CD14-positive monocyte (primary cell): ENCODE measurements around the gene GPR183. TPM values are rescaled to one million over a fixed set of nuclear protein-coding genes. Genes with fewer than 3 reads are reported as not detected.
A peak's percentile ranks its signal among the peaks of the same experiment; 100 is the strongest.

Experiments
- DNase-seq, 3 donors: peaks; one replicate each; pipeline ENCODE4 v3.0.0-alpha.2; 2011 to 2022
- H2AFZ ChIP-seq: 2 replicates; pipeline ENCODE4 v1.6.0; 2012; ENCODE audit warnings: mild to moderate bottlenecking, low read depth, low read length, inconsistent platforms; ENCODE audit not compliant: insufficient read depth, poor library complexity, severe bottlenecking
- H3K27ac ChIP-seq, 2 donors: 1 replicate in 1 of 2; 2 replicates in 1 of 2; pipeline ENCODE4 v1.5.1; 2012 to 2013; ENCODE audit warnings: low read length in 2 of 2, control low read depth in 1 of 2, inconsistent platforms in 1 of 2, low read depth in 1 of 2, mild to moderate bottlenecking in 1 of 2
- H3K27me3 ChIP-seq, 2 donors: one replicate each; pipeline versions ENCODE4 v1.6.0 to v1.6.1; 2011 to 2013; ENCODE audit warnings: low read length in 2 of 2; ENCODE audit not compliant: control insufficient read depth in 2 of 2, insufficient read depth in 2 of 2
- H3K36me3 ChIP-seq, 2 donors: replicated peaks in 1 of 2; 1 replicate in 1 of 2; 2 replicates in 1 of 2; pipeline versions ENCODE4 v1.5.1 to v1.6.1; 2012 to 2013; ENCODE audit warnings: low read length in 2 of 2, control low read depth in 1 of 2, inconsistent platforms in 1 of 2, mild to moderate bottlenecking in 1 of 2; ENCODE audit not compliant: insufficient read depth in 2 of 2, control insufficient read depth in 1 of 2
- H3K4me1 ChIP-seq, 2 donors: 1 replicate in 1 of 2; 2 replicates in 1 of 2; pipeline versions ENCODE4 v1.5.1 to v1.6.1; 2012 to 2013; ENCODE audit warnings: low read length in 2 of 2, control low read depth in 1 of 2, inconsistent platforms in 1 of 2, mild to moderate bottlenecking in 1 of 2, moderate library complexity in 1 of 2; ENCODE audit not compliant: insufficient read depth in 2 of 2, control insufficient read depth in 1 of 2
- H3K4me2 ChIP-seq: replicated peaks from 2 replicates; pipeline ENCODE3; 2012; ENCODE audit warnings: low read length, moderate library complexity, mild to moderate bottlenecking; ENCODE audit not compliant: poor library complexity, severe bottlenecking; ENCODE audit errors: extremely low read depth
- H3K4me3 ChIP-seq, 3 experiments: fragments of 200-600 bp in 1 of 3; sonication (generic) in 1 of 3; replicated peaks in 1 of 3; 1 replicate in 2 of 3; 2 replicates in 1 of 3; pipeline ENCODE4 v1.5.1; 2011 to 2013; ENCODE audit warnings: low read length in 3 of 3, mild to moderate bottlenecking in 3 of 3, control low read depth in 2 of 3, low read depth in 2 of 3, inconsistent platforms in 1 of 3, moderate library complexity in 1 of 3
- H3K79me2 ChIP-seq: 2 replicates; pipeline ENCODE4 v1.6.0; 2012; ENCODE audit warnings: mild to moderate bottlenecking, control low read depth, inconsistent platforms, low read length, moderate library complexity; ENCODE audit not compliant: insufficient read depth
- H3K9ac ChIP-seq: 2 replicates; pipeline ENCODE4 v1.6.0; 2017; ENCODE audit warnings: low read length, mild to moderate bottlenecking; ENCODE audit not compliant: insufficient read depth, poor library complexity, severe bottlenecking
- H3K9me3 ChIP-seq, 2 donors: replicated peaks in 1 of 2; 1 replicate in 1 of 2; 2 replicates in 1 of 2; pipeline versions ENCODE4 v1.5.1 to v1.6.1; 2012 to 2013; ENCODE audit warnings: low read length in 2 of 2, control low read depth in 1 of 2; ENCODE audit not compliant: control insufficient read depth in 1 of 2, insufficient read depth in 1 of 2
- H4K20me1 ChIP-seq: 2 replicates; pipeline ENCODE4 v1.6.0; 2012; ENCODE audit warnings: mild to moderate bottlenecking, low read length, control low read depth, moderate library complexity; ENCODE audit not compliant: insufficient read depth
- H3K27ac Mint-ChIP-seq, 7 donors: one replicate each; pipeline ENCODE4 v1.8.0; 2020; ENCODE audit warnings: mild to moderate bottlenecking in 7 of 7, mixed read lengths in 7 of 7, moderate library complexity in 6 of 7, inconsistent platforms in 2 of 7
- H3K27me3 Mint-ChIP-seq, 3 donors: one replicate each; pipeline ENCODE4 v1.8.0; 2021 to 2022; ENCODE audit warnings: low read depth in 3 of 3, mild to moderate bottlenecking in 3 of 3, mixed read lengths in 3 of 3, moderate library complexity in 3 of 3, inconsistent platforms in 1 of 3
- H3K36me3 Mint-ChIP-seq, 2 donors: one replicate each; pipeline ENCODE4 v1.8.0; 2020; ENCODE audit warnings: mixed read lengths in 2 of 2, inconsistent platforms in 1 of 2, mild to moderate bottlenecking in 1 of 2
- H3K4me1 Mint-ChIP-seq: one replicate; pipeline ENCODE4 v1.8.0; 2020; ENCODE audit warnings: mild to moderate bottlenecking, mixed read lengths
- H3K4me3 Mint-ChIP-seq, 2 donors: one replicate each; pipeline ENCODE4 v1.8.0; 2020; ENCODE audit warnings: mild to moderate bottlenecking in 2 of 2, mixed read lengths in 2 of 2, moderate library complexity in 1 of 2
- H3K9me3 Mint-ChIP-seq, 7 donors: one replicate each; pipeline ENCODE4 v1.8.0; 2020 to 2022; ENCODE audit warnings: mixed read lengths in 7 of 7, mild to moderate bottlenecking in 6 of 7, moderate library complexity in 6 of 7, inconsistent platforms in 2 of 7
- WGBS: methylation state at CpG from one replicate; pipeline ENCODE4 v1.1.5; 2013; ENCODE audit warnings: missing lambda C conversion rate; ENCODE audit not compliant: insufficient coverage; 5-methylcytosine and 5-hydroxymethylcytosine counted together
- intact Hi-C, 2 donors: fragments of 100-400 bp; cut with micrococcal nuclease; formaldehyde crosslinking; loops; one replicate each; pipeline versions ENCODE4 v1.15.0 to v1.15.1; 2023
- polyA plus RNA-seq, 3 donors: library from polyadenylated mRNA; depleted of rRNA in 1 of 3; unstranded in 2 of 3; stranded (reverse) in 1 of 3; fragments of 300-500 nt in 2 of 3; fragments of >200 nt in 1 of 3; fragmentation: Illumina TruSeq in 2 of 3; gene quantifications; 1 replicate in 2 of 3; 2 replicates in 1 of 3; pipeline ENCODE4 v1.2.3, GENCODE V29; 2012 to 2021
- TF ChIP-seq, protein P1 (sequence below): fragments of 200-600 bp; IDR thresholded peaks from one replicate; pipeline ENCODE4 v1.8.0; 2022; ENCODE audit warnings: antibody characterized with exemption, mild to moderate bottlenecking

GPR183 gene
- polyA plus RNA-seq, 3 donors, result 190 to 459 (median 288) TPM

DNA sequence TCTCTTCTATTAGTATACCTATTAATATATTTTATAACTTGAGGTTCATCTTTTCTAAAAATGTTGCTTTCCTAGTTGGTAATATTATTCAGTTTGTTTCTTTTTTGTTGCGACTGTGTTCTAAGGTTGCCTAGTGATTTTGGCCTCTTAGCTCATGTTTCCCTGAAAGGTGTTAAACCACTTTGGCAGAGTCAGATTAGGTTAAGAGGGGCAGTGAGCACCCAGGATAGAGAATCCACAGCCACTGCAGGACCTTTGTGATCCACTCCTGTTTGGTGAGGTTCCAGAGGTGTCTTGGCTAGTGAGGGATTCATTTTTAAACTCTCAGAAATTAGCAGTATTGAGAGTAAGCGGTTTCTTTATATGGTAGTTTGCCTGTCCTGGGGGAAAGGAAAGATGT, 34.1 kb downstream of the GPR183 start:
- Histone ChIP-seq H3K4me1 (peaks cover 44 to 49% of the 10 kb centered on the region in 2 donors), H3K27ac (no peak overlapping the region), H3K4me2 (no peak overlapping the region), H3K4me3 (no peak overlapping the region), H3K79me2 (peaks cover 71% of the 10 kb centered on the region), H3K9me3 (peaks cover 4 to 5% of the 10 kb centered on the region in 2 donors), H3K27me3 (no peaks in the 10 kb centered on the region), H3K36me3 (peaks cover 0 to 12% of the 10 kb centered on the region in 2 donors), H3K9ac (no peak overlapping the region), H4K20me1 (no peaks in the 10 kb centered on the region), H2AFZ (no peak overlapping the region)
- Mint-ChIP-seq H3K36me3 (peaks cover 51 to 52% of the 10 kb centered on the region in 2 donors), H3K27ac (peak overlapping the region in 2 of 7 donors; percentile 62 to 63), H3K27me3 (peaks cover 0 to 4% (median 0%) of the 10 kb centered on the region in 3 donors), H3K9me3 (peaks cover 0 to 12% (median 6%) of the 10 kb centered on the region in 7 donors), H3K4me3 (no peak overlapping the region), H3K4me1 (peaks cover 57% of the 10 kb centered on the region)
- no peak for DNase-seq
- WGBS, result 100% methylated on average over 1 of the region's 2 CpGs
- TF ChIP-seq, protein P1, sequence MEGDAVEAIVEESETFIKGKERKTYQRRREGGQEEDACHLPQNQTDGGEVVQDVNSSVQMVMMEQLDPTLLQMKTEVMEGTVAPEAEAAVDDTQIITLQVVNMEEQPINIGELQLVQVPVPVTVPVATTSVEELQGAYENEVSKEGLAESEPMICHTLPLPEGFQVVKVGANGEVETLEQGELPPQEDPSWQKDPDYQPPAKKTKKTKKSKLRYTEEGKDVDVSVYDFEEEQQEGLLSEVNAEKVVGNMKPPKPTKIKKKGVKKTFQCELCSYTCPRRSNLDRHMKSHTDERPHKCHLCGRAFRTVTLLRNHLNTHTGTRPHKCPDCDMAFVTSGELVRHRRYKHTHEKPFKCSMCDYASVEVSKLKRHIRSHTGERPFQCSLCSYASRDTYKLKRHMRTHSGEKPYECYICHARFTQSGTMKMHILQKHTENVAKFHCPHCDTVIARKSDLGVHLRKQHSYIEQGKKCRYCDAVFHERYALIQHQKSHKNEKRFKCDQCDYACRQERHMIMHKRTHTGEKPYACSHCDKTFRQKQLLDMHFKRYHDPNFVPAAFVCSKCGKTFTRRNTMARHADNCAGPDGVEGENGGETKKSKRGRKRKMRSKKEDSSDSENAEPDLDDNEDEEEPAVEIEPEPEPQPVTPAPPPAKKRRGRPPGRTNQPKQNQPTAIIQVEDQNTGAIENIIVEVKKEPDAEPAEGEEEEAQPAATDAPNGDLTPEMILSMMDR, result no peak
- intact Hi-C loops, result no loop called here

DNA sequence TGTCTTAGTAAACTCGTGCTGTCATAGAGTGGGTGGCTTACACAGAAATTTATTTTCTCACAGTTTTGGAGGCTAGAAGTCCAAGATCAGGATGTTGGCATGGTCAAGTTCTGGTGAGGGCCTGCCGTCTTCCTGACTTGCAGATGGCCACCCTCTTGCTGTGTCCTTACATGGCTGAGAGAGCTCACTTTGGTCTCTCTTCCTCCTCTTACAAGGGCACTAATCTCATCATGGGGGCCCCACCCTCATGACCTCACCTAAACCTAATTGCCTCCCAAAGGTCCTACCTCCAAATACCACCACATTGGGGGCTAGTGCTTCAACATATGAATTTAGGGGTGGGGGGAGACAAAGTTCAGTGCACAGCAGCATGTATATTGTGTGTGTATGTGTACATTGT, 34.7 kb downstream of the GPR183 start:
- Histone ChIP-seq H4K20me1 (no peaks in the 10 kb centered on the region), H3K36me3 (peaks cover 6 to 19% of the 10 kb centered on the region in 2 donors), H2AFZ (no peak overlapping the region), H3K4me2 (no peak overlapping the region), H3K27ac (peak overlapping the region in 1 of 2 donors; percentile 90), H3K79me2 (peaks cover 76% of the 10 kb centered on the region), H3K9ac (no peak overlapping the region), H3K4me1 (peaks cover 38 to 43% of the 10 kb centered on the region in 2 donors), H3K27me3 (no peaks in the 10 kb centered on the region), H3K4me3 (no peak overlapping the region), H3K9me3 (peaks cover 4 to 5% of the 10 kb centered on the region in 2 donors)
- intact Hi-C loops, result no loop called here
- Mint-ChIP-seq H3K4me1 (peaks cover 51% of the 10 kb centered on the region), H3K27ac (peak overlapping the region in 5 of 7 donors; percentile 69 to 98 (median 96)), H3K36me3 (peaks cover 52 to 54% of the 10 kb centered on the region in 2 donors), H3K9me3 (peaks cover 0 to 12% (median 6%) of the 10 kb centered on the region in 7 donors), H3K27me3 (peaks cover 0 to 4% (median 0%) of the 10 kb centered on the region in 3 donors), H3K4me3 (no peak overlapping the region)
- WGBS, result 100% methylated on average over 1 of the region's 2 CpGs
- no peak for DNase-seq
- TF ChIP-seq, protein P1, result no peak
